ENCODE results near the gene ZMYND15.

GRCh38 chr17:4712526-4712925, 27.1 kb upstream of the ZMYND15 start:
- TF ChIP-seq CTCF (IDR thresholded peaks at IDR 0.05; ENCODE audit: low read depth, low read length, missing input control) (no peak), MAX (IDR thresholded peaks at IDR 0.05) (no peak), ZBTB33 (IDR thresholded peaks at IDR 0.05) (no peak), GABPA (IDR thresholded peaks at IDR 0.05 in 1 of 2, conservative IDR thresholded peaks at IDR 0.05 in 1 of 2) (no peak)
